NCI-H1092 treated with DMSO at 0.1 percent for 48 hours (cell line): ENCODE results near the gene SFPQ.
"Not testable (repeated sequence)": the region's sequence is repeated elsewhere in the genome, so short reads cannot be mapped to it uniquely, and the experiment has no call there.

Experiments used
- DNase-seq: peaks from one replicate; lab custom pipeline; 2025; lab: John Stamatoyannopoulos, UW

The SFPQ gene

GRCh38 chr1:35137590-35137989 is 55.4 kb downstream of the SFPQ start:
- not testable (repeated sequence) for DNase-seq

- DNase-seq = no peak
Measured at GRCh38 chr1:35136780-35137179, 56.2 kb downstream of the SFPQ start.
